Measurements from ENCODE around the gene POC1A. TPM values are rescaled to one million over a fixed set of nuclear protein-coding genes. Genes with fewer than 3 reads are reported as not detected.

The POC1A gene
- total and polyA plus RNA-seq, 2 donors (not counting 1 experiment from before 2014, with no cell fraction given): 1.7 to 2.8 TPM

GRCh38 chr3:52184690-52185089, 30.5 kb upstream of the POC1A start:
- ATAC-seq (ENCODE audit: low read depth) (no peak), DNase-seq (no peak)
- CTCF ChIA-PET: interaction anchor here (1.1 kb wide), 1 partner anchor 263 kb away, joined by 3 read pairs; no protein-coding TSS in a partner anchor
- no peaks in the 10 kb centered on the region for H4K20me1 ChIP-seq (ENCODE audit: control insufficient read depth, insufficient read depth, low read length, poor library complexity, severe bottlenecking)
- POLR2A ChIA-PET: no interaction called here
- no peak overlapping the region for H3K27ac Mint-ChIP-seq
- no peak overlapping the region for H3K4me2 ChIP-seq (replicated peaks; ENCODE audit: low read depth, low read length, poor library complexity, severe bottlenecking)
- H3K27me3 Mint-ChIP-seq: no peaks in the 10 kb centered on the region
- H3K9me3 ChIP-seq (ENCODE audit: control extremely low read depth in 1 of 3, control insufficient read depth in 2 of 3, insufficient read depth in 1 of 3, low read length in 2 of 3): no peaks in the 10 kb centered on the region
- no peak overlapping the region for H3K4me3 ChIP-seq (ENCODE audit: control extremely low read depth in 1 of 5, extremely low read depth in 1 of 5, insufficient read depth in 1 of 5, low read depth in 2 of 5, low read length in 4 of 5)
- no peak for TF ChIP-seq EZH2 (IDR thresholded peaks at IDR 0.05; ENCODE audit: borderline replicate concordance, insufficient read depth, low read depth, low read length, poor library complexity, severe bottlenecking)
- no peak for TF ChIP-seq CTCF (IDR thresholded peaks at IDR 0.05)
- H3K4me1 ChIP-seq (ENCODE audit: control insufficient read depth in 2 of 2, insufficient read depth in 2 of 2, low read length in 2 of 2): peaks cover 0 to 6% of the 10 kb centered on the region in 2 donors
- no peak overlapping the region for H2AFZ ChIP-seq (ENCODE audit: insufficient read depth, low read depth, low read length, poor library complexity, severe bottlenecking)
- H3K27me3 ChIP-seq (replicated peaks in 1 of 4; ENCODE audit: control extremely low read depth in 1 of 4, control insufficient read depth in 3 of 4, insufficient read depth in 4 of 4, low read length in 3 of 4): no peaks in the 10 kb centered on the region
- peaks cover 6% of the 10 kb centered on the region for H3K4me1 Mint-ChIP-seq
- H3K9ac ChIP-seq (ENCODE audit: low read length): no peak overlapping the region
- no peaks in the 10 kb centered on the region for H3K36me3 ChIP-seq (replicated peaks in 1 of 2; ENCODE audit: control extremely low read depth in 1 of 2, control insufficient read depth in 1 of 2, extremely low read depth in 1 of 2, insufficient read depth in 2 of 2, low read length in 1 of 2)
- no peaks in the 10 kb centered on the region for H3K79me2 ChIP-seq (ENCODE audit: control insufficient read depth, insufficient read depth, low read length)
- H3K27ac ChIP-seq (ENCODE audit: low read length in 2 of 2): no peak overlapping the region
- intact Hi-C loops (cut with micrococcal nuclease): no loop called here
- no peak overlapping the region for H3K4me3 Mint-ChIP-seq
- no peaks in the 10 kb centered on the region for H3K9me3 Mint-ChIP-seq (ENCODE audit: insufficient read depth)
- WGBS (ENCODE audit: insufficient coverage): 97% methylated on average over 6 of the region's 8 CpGs

GRCh38 chr3:52183786-52184445, 29.7 kb upstream of the POC1A start:
- H3K27ac Mint-ChIP-seq: no peak overlapping the region
- Histone ChIP-seq H2AFZ (ENCODE audit: insufficient read depth, low read depth, low read length, poor library complexity, severe bottlenecking) (no peak overlapping the region), H3K9me3 (ENCODE audit: control extremely low read depth in 1 of 3, control insufficient read depth in 2 of 3, insufficient read depth in 1 of 3, low read length in 2 of 3) (no peaks in the 10 kb centered on the region), H3K27ac (ENCODE audit: low read length in 2 of 2) (no peak overlapping the region), H3K36me3 (replicated peaks in 1 of 2; ENCODE audit: control extremely low read depth in 1 of 2, control insufficient read depth in 1 of 2, extremely low read depth in 1 of 2, insufficient read depth in 2 of 2, low read length in 1 of 2) (no peaks in the 10 kb centered on the region), H3K4me2 (replicated peaks; ENCODE audit: low read depth, low read length, poor library complexity, severe bottlenecking) (no peak overlapping the region), H3K9ac (ENCODE audit: low read length) (no peak overlapping the region), H3K79me2 (ENCODE audit: control insufficient read depth, insufficient read depth, low read length) (no peaks in the 10 kb centered on the region), H3K27me3 (replicated peaks in 1 of 4; ENCODE audit: control extremely low read depth in 1 of 4, control insufficient read depth in 3 of 4, insufficient read depth in 4 of 4, low read length in 3 of 4) (no peaks in the 10 kb centered on the region), H3K4me1 (ENCODE audit: control insufficient read depth in 2 of 2, insufficient read depth in 2 of 2, low read length in 2 of 2) (peaks cover 0 to 2% of the 10 kb centered on the region in 2 donors), H3K4me3 (ENCODE audit: control extremely low read depth in 1 of 5, extremely low read depth in 1 of 5, insufficient read depth in 1 of 5, low read depth in 2 of 5, low read length in 4 of 5) (no peak overlapping the region), H4K20me1 (ENCODE audit: control insufficient read depth, insufficient read depth, low read length, poor library complexity, severe bottlenecking) (no peaks in the 10 kb centered on the region)
- DNase-seq (no peak), ATAC-seq (ENCODE audit: low read depth) (no peak)
- H3K9me3 Mint-ChIP-seq (ENCODE audit: insufficient read depth): no peaks in the 10 kb centered on the region
- WGBS (ENCODE audit: insufficient coverage): 93% methylated on average over 3 of the region's 7 CpGs
- H3K4me1 Mint-ChIP-seq: peaks cover 2% of the 10 kb centered on the region
- intact Hi-C loops (cut with micrococcal nuclease): no loop called here
- ChIA-PET POLR2A (no interaction called here), CTCF (interaction anchor here (0.6 to 1.1 kb wide), 2 partner anchors 140 to 264 kb away, joined by 3 read pairs; no protein-coding TSS in a partner anchor)
- H3K4me3 Mint-ChIP-seq: no peak overlapping the region
- H3K27me3 Mint-ChIP-seq: no peaks in the 10 kb centered on the region
- TF ChIP-seq EZH2 (IDR thresholded peaks at IDR 0.05; ENCODE audit: borderline replicate concordance, insufficient read depth, low read depth, low read length, poor library complexity, severe bottlenecking) (no peak), CTCF (IDR thresholded peaks at IDR 0.05) (no peak)
